HG03457 (cell line): Measurements from ENCODE around the gene DENND1A.

Experiments
- ATAC-seq: cut with Tn5 transposase; IDR thresholded peaks from one replicate; pipeline ENCODE4 v1.9.1; 2021; ENCODE audit warnings: moderate number of reproducible peaks; ENCODE audit not compliant: unreplicated experiment

DENND1A gene

GRCh38 chr9:123353041-123353440, 576.9 kb downstream of the DENND1A start:
- no peak for ATAC-seq

DNA sequence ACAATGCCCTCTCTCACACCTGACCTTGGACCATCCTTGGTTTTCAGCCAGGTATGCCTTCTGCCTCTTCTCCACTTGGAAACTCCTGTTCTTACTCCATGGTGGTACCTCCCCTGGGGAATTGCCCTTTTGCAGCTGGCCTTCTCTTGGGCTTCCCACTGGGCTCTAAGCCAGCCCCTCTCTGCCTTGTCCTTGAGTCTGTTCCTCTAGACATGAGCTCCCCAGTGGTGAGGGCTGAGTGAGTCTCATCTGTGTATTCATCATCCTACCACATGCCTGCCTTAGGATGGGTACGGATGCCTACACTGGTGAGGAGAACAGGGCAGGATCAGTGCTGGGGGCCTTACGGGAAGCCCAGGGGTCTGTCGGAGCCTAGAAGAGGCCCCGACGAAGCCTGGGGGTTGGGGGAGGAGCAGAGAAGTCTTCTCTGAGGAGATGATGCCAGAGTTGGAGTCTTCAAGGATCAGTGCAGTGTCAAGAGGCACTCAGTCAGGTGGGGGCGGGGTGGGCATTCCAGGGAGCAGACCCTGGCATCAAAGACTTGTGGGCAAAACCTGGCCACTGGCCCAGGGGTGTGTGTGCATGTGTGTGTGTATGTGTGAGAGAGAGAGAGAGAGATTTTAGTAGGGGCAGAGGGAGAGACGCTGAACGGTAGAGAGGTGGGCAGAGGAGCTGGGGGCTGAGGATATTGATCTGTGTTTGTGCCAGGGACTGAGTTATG, 579.2 kb downstream of the DENND1A start:
- ATAC-seq: no peak

- ATAC-seq: no peak
These were observed 580.0 kb downstream of the DENND1A start for GRCh38 chr9:123349691-123350480.

GRCh38 chr9:123349033-123349432, 580.9 kb downstream of the DENND1A start:
- ATAC-seq: no peak

DNA sequence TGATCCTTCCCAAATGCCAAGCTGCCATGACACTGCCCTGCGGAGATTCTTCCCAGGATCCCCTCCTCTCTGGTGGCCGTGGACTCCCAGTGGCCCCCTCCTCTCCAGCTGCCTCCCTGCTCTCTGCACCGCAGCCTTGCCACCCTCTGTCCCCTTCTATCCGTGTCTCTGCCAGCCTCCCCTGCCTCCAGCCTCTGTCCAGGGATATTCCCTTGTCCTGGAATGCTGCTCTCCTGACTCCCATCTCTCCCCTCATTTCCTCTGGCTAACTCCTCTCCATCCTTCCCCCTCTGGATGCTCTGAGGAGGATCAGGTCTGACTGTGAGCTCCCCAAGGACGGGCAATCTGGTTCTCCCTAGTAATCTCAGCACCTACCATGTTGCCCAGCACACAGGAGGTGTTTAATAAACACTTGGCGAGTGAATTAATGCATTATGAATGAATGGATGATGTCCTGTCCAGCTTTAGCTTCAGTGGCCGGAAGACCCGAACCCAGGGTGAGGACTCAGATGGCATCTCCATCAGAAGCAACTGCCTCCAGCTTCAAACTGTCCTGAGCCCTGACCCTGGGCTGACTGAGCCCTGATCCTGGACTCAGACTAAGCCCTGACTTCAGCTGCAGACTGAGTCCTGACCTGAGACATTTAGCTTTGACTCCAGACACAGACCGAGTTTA, 581.5 kb downstream of the DENND1A start:
- ATAC-seq: no peak

- ATAC-seq: no peak
These were observed 582.5 kb downstream of the DENND1A start for GRCh38 chr9:123347289-123348060.

- ATAC-seq: no peak
These were observed 583.1 kb downstream of the DENND1A start for GRCh38 chr9:123346826-123347225.

GRCh38 chr9:123346026-123346425, 583.9 kb downstream of the DENND1A start:
- ATAC-seq: no peak

- ATAC-seq: no peak
These were observed 584.4 kb downstream of the DENND1A start for GRCh38 chr9:123345567-123345955.

GRCh38 chr9:123344192-123344949, 585.6 kb downstream of the DENND1A start:
- ATAC-seq: no peak

DNA sequence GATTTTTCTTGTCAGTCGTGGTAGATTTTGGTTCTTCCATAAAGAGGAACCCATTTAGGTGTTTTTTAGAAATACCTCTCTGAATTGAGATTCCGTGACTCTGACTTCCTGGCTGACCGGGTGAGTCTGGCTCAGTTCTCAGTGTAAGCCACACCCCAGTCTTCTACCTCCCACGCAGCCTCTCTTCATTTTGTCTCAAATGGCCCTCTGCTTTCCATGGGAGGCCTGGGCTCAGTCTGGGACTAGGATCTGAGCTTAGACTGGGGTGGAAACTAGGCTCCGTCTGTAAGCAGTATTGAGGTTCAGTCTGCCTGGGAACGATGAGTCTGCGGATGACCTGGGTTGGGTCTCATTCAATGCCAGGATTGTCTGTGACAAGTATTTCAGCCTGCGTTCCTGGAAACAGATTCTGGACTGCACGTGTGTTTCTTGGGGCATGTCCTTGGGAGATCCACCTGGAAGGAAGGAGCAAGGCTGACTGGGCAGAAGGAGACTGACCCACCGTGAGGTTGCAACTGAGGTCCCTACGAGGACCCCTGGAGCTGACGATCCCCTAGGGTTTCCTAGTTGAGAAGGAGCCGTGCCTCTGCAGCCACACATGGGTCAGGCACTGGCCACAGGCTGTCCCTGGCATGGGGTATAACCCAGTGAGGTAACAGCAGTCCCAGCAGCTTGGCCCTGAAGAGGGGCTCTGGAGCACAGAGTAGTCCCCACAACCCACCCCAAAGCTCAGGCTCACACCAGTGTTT, 586.3 kb downstream of the DENND1A start:
- ATAC-seq: no peak

DNA sequence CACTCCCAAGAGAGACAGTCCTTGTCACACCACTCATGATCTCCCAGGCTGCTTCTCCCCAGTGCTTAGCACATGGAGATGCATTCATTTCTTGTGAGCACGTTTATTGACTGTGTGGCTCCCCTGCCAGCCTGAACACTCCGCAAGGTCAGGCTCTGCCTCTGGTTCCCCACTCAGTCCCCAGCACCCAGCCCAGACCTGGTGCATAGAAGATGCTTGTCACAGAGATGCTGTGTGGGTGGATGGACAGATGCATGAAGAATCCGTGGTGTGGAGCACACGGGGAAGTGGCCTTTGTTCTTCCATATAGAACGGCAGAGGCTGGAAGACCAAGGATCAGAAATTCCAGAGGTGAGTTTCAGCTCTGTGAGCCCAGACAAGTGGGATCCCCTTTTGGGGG, 587.7 kb downstream of the DENND1A start:
- ATAC-seq: no peak

- ATAC-seq: no peak
These were observed 588.1 kb downstream of the DENND1A start for GRCh38 chr9:123341816-123342215.

- peak; percentile 44 for ATAC-seq
These were observed 590.0 kb downstream of the DENND1A start for GRCh38 chr9:123339666-123340510.

- peak; percentile 58 for ATAC-seq
These were observed 590.9 kb downstream of the DENND1A start for GRCh38 chr9:123338710-123339665.

- no peak for ATAC-seq
These were observed 592.0 kb downstream of the DENND1A start for GRCh38 chr9:123337971-123338370.

DNA sequence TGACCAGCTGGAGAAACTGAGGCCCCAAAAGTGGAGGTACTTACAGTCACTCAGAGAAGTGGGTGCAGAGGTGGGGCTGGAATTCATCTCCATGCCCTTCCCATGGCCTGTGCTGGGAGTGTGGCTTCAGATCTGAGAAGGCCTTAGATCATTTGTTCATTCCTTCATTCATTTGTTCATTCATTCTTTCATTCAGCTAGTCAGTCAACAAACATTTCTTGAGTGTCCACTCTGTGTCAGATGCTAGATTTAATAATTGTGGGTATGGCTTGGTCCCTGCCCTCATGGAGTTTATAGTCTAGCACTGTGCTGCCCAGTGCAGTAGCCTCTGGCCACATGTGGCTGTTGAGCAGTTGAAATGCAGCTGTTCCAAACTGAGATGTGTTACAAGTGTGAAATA, 593.0 kb downstream of the DENND1A start:
- ATAC-seq: no peak

- no peak for ATAC-seq
These were observed 593.5 kb downstream of the DENND1A start for GRCh38 chr9:123336449-123336848.
